ENCODE data around the gene ABLIM2. TPM values are rescaled to one million over a fixed set of nuclear protein-coding genes. Genes with fewer than 3 reads are reported as not detected.

Gene ABLIM2
- total RNA-seq, 2 donors from 2014 or later: 2.6 to 7.3 TPM

- H3K9me3 ChIP-seq: no peaks in the 10 kb centered on the region
- intact Hi-C loops (cut with DNase I): no loop called here
- no peaks in the 10 kb centered on the region for H3K4me1 ChIP-seq (replicated peaks)
- no peak for DNase-seq (ENCODE audit: low spot score)
- 94% methylated on average over 10 of the region's 10 CpGs for WGBS
- TF ChIP-seq, protein P1, sequence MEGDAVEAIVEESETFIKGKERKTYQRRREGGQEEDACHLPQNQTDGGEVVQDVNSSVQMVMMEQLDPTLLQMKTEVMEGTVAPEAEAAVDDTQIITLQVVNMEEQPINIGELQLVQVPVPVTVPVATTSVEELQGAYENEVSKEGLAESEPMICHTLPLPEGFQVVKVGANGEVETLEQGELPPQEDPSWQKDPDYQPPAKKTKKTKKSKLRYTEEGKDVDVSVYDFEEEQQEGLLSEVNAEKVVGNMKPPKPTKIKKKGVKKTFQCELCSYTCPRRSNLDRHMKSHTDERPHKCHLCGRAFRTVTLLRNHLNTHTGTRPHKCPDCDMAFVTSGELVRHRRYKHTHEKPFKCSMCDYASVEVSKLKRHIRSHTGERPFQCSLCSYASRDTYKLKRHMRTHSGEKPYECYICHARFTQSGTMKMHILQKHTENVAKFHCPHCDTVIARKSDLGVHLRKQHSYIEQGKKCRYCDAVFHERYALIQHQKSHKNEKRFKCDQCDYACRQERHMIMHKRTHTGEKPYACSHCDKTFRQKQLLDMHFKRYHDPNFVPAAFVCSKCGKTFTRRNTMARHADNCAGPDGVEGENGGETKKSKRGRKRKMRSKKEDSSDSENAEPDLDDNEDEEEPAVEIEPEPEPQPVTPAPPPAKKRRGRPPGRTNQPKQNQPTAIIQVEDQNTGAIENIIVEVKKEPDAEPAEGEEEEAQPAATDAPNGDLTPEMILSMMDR (IDR thresholded peaks at IDR 0.05): no peak
- TF ChIP-seq POLR2A (IDR thresholded peaks at IDR 0.05) (no peak), POLR2AphosphoS5 (IDR thresholded peaks at IDR 0.05) (no peak)
- no peaks in the 10 kb centered on the region for H3K36me3 ChIP-seq
- no peak overlapping the region for H3K27ac ChIP-seq
- H3K4me3 ChIP-seq: no peak overlapping the region
- no peaks in the 10 kb centered on the region for H3K27me3 ChIP-seq (replicated peaks; ENCODE audit: insufficient read depth)
Observed at GRCh38 chr4:8122746-8123145, 35.9 kb downstream of the ABLIM2 start.

GRCh38 chr4:8121292-8122015 is 37.2 kb downstream of the ABLIM2 start:
- no peak overlapping the region for H3K27ac ChIP-seq
- no peak overlapping the region for H3K4me3 ChIP-seq
- H3K9me3 ChIP-seq: no peaks in the 10 kb centered on the region
- WGBS: 89% methylated on average over 16 of the region's 16 CpGs
- no peaks in the 10 kb centered on the region for H3K27me3 ChIP-seq (replicated peaks; ENCODE audit: insufficient read depth)
- H3K4me1 ChIP-seq (replicated peaks): no peaks in the 10 kb centered on the region
- TF ChIP-seq, protein P1 (IDR thresholded peaks at IDR 0.05): no peak
- TF ChIP-seq POLR2AphosphoS5 (IDR thresholded peaks at IDR 0.05): no peak
- no peak for TF ChIP-seq POLR2A (IDR thresholded peaks at IDR 0.05)
- DNase-seq (ENCODE audit: low spot score): no peak
- intact Hi-C loops (cut with DNase I): no loop called here
- no peaks in the 10 kb centered on the region for H3K36me3 ChIP-seq

DNA sequence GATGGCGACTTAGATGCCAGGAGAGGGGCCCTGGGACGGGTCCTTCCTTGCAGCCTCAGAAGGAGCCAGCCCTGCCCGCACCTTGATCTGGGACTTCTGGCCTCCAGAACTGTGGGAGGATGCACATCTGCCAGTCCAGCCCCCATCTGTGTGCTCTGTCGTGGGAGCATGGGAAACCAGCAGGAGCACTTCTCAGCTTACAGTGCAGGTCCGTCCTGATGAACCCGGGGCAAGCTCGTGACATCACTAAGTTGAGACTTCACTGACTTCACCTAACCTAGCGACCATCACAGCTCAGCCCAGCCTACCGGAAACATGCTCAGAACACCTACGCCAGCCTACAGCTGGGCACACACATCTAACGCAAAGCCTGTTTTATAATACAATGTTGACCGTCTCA is 38.1 kb downstream of the ABLIM2 start:
- intact Hi-C loops (cut with DNase I): no loop called here
- TF ChIP-seq POLR2A (IDR thresholded peaks at IDR 0.05): no peak
- TF ChIP-seq, protein P1 (IDR thresholded peaks at IDR 0.05): no peak
- no peak for TF ChIP-seq POLR2AphosphoS5 (IDR thresholded peaks at IDR 0.05)
- Histone ChIP-seq H3K4me3 (no peak overlapping the region), H3K9me3 (no peaks in the 10 kb centered on the region), H3K27ac (no peak overlapping the region), H3K27me3 (replicated peaks; ENCODE audit: insufficient read depth) (no peaks in the 10 kb centered on the region), H3K4me1 (replicated peaks) (no peaks in the 10 kb centered on the region), H3K36me3 (no peaks in the 10 kb centered on the region)
- DNase-seq (ENCODE audit: low spot score): no peak
- 64% methylated on average over 12 of the region's 12 CpGs for WGBS

- intact Hi-C loops (cut with DNase I): no loop called here
- H3K36me3 ChIP-seq: no peaks in the 10 kb centered on the region
- 85% methylated on average over 18 of the region's 18 CpGs for WGBS
- TF ChIP-seq, protein P1 (IDR thresholded peaks at IDR 0.05): no peak
- no peak for TF ChIP-seq POLR2A (IDR thresholded peaks at IDR 0.05)
- TF ChIP-seq POLR2AphosphoS5 (IDR thresholded peaks at IDR 0.05): no peak
- no peaks in the 10 kb centered on the region for H3K27me3 ChIP-seq (replicated peaks; ENCODE audit: insufficient read depth)
- no peaks in the 10 kb centered on the region for H3K9me3 ChIP-seq
- DNase-seq (ENCODE audit: low spot score): no peak
- no peak overlapping the region for H3K4me3 ChIP-seq
- no peaks in the 10 kb centered on the region for H3K4me1 ChIP-seq (replicated peaks)
- H3K27ac ChIP-seq: no peak overlapping the region
Observed at GRCh38 chr4:8119877-8120276, 38.7 kb downstream of the ABLIM2 start.

DNA sequence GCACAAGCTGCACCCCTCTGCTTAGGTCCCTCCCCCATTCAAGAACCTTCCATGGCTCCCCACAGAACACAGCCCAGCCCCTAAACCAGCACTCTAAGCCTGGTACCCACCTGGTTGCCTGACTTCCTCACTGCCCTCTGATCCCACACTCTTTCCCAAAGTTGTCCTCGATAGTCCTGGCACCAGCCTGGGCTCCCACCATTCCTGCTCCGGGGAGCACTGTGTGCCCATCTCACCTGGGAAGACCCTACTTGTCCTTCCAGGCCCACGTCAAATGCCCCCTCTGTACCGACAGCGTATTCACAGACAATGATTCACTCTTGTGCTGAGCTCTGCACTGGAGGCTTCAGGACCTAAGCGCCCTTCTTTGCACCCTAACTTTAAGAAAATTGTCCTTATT is 40.1 kb downstream of the ABLIM2 start:
- Histone ChIP-seq H3K36me3 (no peaks in the 10 kb centered on the region), H3K4me1 (replicated peaks) (no peaks in the 10 kb centered on the region), H3K27ac (no peak overlapping the region), H3K4me3 (no peak overlapping the region), H3K9me3 (no peaks in the 10 kb centered on the region), H3K27me3 (replicated peaks; ENCODE audit: insufficient read depth) (no peaks in the 10 kb centered on the region)
- intact Hi-C loops (cut with DNase I): no loop called here
- no peak for TF ChIP-seq POLR2A (IDR thresholded peaks at IDR 0.05)
- TF ChIP-seq, protein P1 (IDR thresholded peaks at IDR 0.05): no peak
- no peak for DNase-seq (ENCODE audit: low spot score)
- 89% methylated on average over 6 of the region's 6 CpGs for WGBS
